ENCODE measurements around the gene CD7.
"Not testable (repeated sequence)": the region's sequence is repeated elsewhere in the genome, so short reads cannot be mapped to it uniquely, and the experiment has no call there.

CD7 gene

DNA sequence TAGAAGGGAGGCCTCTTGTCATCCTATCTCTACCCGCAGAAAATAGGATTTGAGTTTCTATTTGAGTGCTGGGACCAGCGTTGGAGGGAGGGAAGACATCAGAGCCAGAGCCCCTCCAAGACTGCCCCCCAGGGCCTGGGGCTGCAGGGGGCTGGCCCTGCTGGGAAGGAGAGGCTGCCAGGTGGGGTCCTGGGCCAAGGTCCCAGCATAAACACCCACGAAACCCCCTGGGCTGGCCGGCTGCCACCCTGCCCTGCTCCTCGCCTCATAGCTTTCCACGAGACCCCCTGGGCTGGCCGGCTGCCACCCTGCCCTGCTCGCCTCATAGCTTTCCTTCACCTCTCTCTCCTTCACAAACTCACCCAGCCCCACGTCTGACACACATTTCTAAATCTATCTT lies 31.0 kb upstream of the CD7 start:
- Histone ChIP-seq H3K4me1 (ENCODE audit: control insufficient read depth, insufficient read depth, low read length) (no peaks in the 10 kb centered on the region), H3K4me3 (ENCODE audit: low read depth, low read length) (no peak overlapping the region), H3K9me3 (ENCODE audit: control insufficient read depth, insufficient read depth, low read depth, low read length) (no peaks in the 10 kb centered on the region), H3K27ac (ENCODE audit: extremely low read depth, low read depth, low read length) (no peak overlapping the region), H3K36me3 (ENCODE audit: control insufficient read depth in 2 of 2, insufficient read depth in 1 of 2, low read length in 2 of 2) (no peaks in the 10 kb centered on the region)
- ChIA-PET CTCF (interaction anchor here (0.6 to 1.3 kb wide), 3 partner anchors 27 to 371 kb away, joined by 3 read pairs; no protein-coding TSS in a partner anchor), POLR2A (no interaction called here)
- TF ChIP-seq, protein P1, sequence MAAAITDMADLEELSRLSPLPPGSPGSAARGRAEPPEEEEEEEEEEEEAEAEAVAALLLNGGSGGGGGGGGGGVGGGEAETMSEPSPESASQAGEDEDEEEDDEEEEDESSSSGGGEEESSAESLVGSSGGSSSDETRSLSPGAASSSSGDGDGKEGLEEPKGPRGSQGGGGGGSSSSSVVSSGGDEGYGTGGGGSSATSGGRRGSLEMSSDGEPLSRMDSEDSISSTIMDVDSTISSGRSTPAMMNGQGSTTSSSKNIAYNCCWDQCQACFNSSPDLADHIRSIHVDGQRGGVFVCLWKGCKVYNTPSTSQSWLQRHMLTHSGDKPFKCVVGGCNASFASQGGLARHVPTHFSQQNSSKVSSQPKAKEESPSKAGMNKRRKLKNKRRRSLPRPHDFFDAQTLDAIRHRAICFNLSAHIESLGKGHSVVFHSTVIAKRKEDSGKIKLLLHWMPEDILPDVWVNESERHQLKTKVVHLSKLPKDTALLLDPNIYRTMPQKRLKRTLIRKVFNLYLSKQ (tag by site-specific recombination; IDR thresholded peaks at IDR 0.05; ENCODE audit: borderline replicate concordance): no peak
- TF ChIP-seq ZNF664 (tag by site-specific recombination; IDR thresholded peaks at IDR 0.05): no peak
- no peak for TF ChIP-seq SCRT1 (tag by site-specific recombination; IDR thresholded peaks at IDR 0.05; ENCODE audit: borderline replicate concordance)
- peak; percentile 66 for TF ChIP-seq GLIS2 (tag by site-specific recombination; IDR thresholded peaks at IDR 0.05)
- no peak for TF ChIP-seq ZNF571 (tag by site-specific recombination; IDR thresholded peaks at IDR 0.05)
- TF ChIP-seq, protein P2, sequence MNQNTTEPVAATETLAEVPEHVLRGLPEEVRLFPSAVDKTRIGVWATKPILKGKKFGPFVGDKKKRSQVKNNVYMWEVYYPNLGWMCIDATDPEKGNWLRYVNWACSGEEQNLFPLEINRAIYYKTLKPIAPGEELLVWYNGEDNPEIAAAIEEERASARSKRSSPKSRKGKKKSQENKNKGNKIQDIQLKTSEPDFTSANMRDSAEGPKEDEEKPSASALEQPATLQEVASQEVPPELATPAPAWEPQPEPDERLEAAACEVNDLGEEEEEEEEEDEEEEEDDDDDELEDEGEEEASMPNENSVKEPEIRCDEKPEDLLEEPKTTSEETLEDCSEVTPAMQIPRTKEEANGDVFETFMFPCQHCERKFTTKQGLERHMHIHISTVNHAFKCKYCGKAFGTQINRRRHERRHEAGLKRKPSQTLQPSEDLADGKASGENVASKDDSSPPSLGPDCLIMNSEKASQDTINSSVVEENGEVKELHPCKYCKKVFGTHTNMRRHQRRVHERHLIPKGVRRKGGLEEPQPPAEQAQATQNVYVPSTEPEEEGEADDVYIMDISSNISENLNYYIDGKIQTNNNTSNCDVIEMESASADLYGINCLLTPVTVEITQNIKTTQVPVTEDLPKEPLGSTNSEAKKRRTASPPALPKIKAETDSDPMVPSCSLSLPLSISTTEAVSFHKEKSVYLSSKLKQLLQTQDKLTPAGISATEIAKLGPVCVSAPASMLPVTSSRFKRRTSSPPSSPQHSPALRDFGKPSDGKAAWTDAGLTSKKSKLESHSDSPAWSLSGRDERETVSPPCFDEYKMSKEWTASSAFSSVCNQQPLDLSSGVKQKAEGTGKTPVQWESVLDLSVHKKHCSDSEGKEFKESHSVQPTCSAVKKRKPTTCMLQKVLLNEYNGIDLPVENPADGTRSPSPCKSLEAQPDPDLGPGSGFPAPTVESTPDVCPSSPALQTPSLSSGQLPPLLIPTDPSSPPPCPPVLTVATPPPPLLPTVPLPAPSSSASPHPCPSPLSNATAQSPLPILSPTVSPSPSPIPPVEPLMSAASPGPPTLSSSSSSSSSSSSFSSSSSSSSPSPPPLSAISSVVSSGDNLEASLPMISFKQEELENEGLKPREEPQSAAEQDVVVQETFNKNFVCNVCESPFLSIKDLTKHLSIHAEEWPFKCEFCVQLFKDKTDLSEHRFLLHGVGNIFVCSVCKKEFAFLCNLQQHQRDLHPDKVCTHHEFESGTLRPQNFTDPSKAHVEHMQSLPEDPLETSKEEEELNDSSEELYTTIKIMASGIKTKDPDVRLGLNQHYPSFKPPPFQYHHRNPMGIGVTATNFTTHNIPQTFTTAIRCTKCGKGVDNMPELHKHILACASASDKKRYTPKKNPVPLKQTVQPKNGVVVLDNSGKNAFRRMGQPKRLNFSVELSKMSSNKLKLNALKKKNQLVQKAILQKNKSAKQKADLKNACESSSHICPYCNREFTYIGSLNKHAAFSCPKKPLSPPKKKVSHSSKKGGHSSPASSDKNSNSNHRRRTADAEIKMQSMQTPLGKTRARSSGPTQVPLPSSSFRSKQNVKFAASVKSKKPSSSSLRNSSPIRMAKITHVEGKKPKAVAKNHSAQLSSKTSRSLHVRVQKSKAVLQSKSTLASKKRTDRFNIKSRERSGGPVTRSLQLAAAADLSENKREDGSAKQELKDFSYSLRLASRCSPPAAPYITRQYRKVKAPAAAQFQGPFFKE (tag by site-specific recombination; IDR thresholded peaks at IDR 0.05; ENCODE audit: borderline replicate concordance): no peak
- TF ChIP-seq, protein P3, sequence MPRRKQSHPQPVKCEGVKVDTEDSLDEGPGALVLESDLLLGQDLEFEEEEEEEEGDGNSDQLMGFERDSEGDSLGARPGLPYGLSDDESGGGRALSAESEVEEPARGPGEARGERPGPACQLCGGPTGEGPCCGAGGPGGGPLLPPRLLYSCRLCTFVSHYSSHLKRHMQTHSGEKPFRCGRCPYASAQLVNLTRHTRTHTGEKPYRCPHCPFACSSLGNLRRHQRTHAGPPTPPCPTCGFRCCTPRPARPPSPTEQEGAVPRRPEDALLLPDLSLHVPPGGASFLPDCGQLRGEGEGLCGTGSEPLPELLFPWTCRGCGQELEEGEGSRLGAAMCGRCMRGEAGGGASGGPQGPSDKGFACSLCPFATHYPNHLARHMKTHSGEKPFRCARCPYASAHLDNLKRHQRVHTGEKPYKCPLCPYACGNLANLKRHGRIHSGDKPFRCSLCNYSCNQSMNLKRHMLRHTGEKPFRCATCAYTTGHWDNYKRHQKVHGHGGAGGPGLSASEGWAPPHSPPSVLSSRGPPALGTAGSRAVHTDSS (tag by site-specific recombination; IDR thresholded peaks at IDR 0.05): no peak
- TF ChIP-seq ZIC2 (tag by site-specific recombination; IDR thresholded peaks at IDR 0.05): 0 out of 2 replicates have a peak, but pooled peaks have one; percentile 25
- TF ChIP-seq ZNF311 (tag by site-specific recombination; IDR thresholded peaks at IDR 0.05; ENCODE audit: borderline replicate concordance): no peak
- TF ChIP-seq GLIS1 (tag by site-specific recombination; IDR thresholded peaks at IDR 0.05): peak; percentile 99

DNA sequence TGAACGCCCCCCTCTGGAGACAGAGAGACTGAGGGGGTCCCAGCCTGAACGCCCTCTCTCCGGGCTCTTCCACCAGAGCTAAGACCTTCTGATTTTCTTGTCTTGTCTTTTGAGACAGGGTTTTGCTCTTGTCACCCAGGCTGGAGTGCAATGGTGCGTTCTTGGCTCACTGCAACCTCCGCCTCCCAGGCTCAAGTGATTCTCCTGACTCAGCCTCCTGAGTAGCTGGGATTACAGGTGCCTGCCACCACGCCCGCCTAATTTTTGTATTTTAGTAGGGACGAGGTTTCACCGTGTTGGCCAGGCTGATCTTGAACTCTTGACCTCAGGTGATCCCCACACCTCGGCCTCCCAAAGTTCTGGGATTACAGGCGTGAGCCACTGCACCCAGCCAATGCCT lies 30.6 kb upstream of the CD7 start:
- H3K36me3 ChIP-seq (ENCODE audit: control insufficient read depth in 2 of 2, insufficient read depth in 1 of 2, low read length in 2 of 2); H3K27ac ChIP-seq (ENCODE audit: extremely low read depth, low read depth, low read length); POLR2A ChIA-PET; H3K9me3 ChIP-seq (ENCODE audit: control insufficient read depth, insufficient read depth, low read depth, low read length); H3K4me1 ChIP-seq (ENCODE audit: control insufficient read depth, insufficient read depth, low read length); H3K4me3 ChIP-seq (ENCODE audit: low read depth, low read length): not testable (repeated sequence)
- CTCF ChIA-PET: interaction anchor here (0.6 to 0.7 kb wide), 2 partner anchors 27 to 371 kb away, joined by 3 read pairs; no protein-coding TSS in a partner anchor

DNA sequence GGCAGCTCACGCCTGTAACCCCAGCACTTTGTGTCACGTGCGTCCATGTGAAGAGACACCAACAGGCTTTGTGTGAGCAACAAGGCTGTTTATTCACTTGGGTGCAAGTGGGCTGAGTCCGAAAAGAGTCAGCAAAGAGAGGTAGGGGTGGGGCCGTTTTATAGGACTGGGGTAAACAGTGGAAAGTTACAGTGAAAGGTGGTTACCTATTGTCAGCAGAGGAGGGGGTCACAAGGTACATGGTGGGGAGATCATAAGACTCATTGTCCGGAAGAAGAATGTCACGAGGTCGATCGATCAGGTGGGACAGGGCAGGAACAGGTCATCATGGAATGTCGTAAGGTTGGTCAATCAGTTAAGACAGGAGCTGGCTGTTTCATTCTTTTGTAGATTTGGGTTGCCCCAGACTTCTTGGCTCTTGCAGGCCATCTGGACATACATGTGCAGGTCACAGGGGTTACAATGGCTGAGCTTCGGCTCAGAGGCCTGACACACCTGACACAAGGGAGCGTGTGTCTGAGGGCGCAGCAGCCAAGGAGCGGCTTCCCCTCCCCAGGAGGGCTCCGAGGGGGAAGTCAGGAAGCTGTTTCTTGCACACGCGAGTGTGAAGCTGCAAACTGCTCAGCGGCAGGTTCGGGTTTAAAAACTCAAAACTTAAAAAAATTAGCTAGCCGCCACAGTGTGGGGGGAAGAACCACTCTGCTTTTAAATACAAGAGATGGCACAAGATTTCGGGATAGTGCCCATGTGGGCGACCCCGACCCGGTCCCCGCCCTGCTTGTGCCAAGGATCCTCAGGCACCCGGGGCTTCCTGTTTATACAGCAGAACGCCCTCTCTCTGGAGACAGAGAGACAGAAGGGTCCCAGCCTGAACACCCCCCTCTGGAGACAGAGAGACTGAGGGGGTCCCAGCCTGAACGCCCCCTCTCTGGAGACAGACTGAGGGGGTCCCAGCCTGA lies 29.2 kb upstream of the CD7 start:
- Histone ChIP-seq H3K36me3 (ENCODE audit: control insufficient read depth in 2 of 2, insufficient read depth in 1 of 2, low read length in 2 of 2) (no peaks in the 10 kb centered on the region), H3K27ac (ENCODE audit: extremely low read depth, low read depth, low read length) (no peak overlapping the region), H3K9me3 (ENCODE audit: control insufficient read depth, insufficient read depth, low read depth, low read length) (no peaks in the 10 kb centered on the region), H3K4me1 (ENCODE audit: control insufficient read depth, insufficient read depth, low read length) (no peaks in the 10 kb centered on the region), H3K4me3 (ENCODE audit: low read depth, low read length) (no peak overlapping the region)
- CTCF ChIA-PET: interaction anchor here (0.7 to 0.9 kb wide), 2 partner anchors 72 to 80 kb away, joined by 3 read pairs; no protein-coding TSS in a partner anchor
- POLR2A ChIA-PET: no interaction called here
- TF ChIP-seq, protein P4, sequence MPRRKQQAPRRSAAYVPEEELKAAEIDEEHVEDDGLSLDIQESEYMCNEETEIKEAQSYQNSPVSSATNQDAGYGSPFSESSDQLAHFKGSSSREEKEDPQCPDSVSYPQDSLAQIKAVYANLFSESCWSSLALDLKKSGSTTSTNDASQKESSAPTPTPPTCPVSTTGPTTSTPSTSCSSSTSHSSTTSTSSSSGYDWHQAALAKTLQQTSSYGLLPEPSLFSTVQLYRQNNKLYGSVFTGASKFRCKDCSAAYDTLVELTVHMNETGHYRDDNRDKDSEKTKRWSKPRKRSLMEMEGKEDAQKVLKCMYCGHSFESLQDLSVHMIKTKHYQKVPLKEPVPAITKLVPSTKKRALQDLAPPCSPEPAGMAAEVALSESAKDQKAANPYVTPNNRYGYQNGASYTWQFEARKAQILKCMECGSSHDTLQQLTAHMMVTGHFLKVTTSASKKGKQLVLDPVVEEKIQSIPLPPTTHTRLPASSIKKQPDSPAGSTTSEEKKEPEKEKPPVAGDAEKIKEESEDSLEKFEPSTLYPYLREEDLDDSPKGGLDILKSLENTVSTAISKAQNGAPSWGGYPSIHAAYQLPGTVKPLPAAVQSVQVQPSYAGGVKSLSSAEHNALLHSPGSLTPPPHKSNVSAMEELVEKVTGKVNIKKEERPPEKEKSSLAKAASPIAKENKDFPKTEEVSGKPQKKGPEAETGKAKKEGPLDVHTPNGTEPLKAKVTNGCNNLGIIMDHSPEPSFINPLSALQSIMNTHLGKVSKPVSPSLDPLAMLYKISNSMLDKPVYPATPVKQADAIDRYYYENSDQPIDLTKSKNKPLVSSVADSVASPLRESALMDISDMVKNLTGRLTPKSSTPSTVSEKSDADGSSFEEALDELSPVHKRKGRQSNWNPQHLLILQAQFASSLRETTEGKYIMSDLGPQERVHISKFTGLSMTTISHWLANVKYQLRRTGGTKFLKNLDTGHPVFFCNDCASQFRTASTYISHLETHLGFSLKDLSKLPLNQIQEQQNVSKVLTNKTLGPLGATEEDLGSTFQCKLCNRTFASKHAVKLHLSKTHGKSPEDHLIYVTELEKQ (tag by site-specific recombination; IDR thresholded peaks at IDR 0.05; ENCODE audit: borderline replicate concordance): no peak
- TF ChIP-seq SP7 (tag by site-specific recombination; IDR thresholded peaks at IDR 0.05) (no peak), ZNF223 (tag by site-specific recombination; IDR thresholded peaks at IDR 0.05) (no peak), ZFHX2 (tag by site-specific recombination; conservative IDR thresholded peaks at IDR 0.05) (no peak), ZNF202 (tag by site-specific recombination; IDR thresholded peaks at IDR 0.05; ENCODE audit: borderline replicate concordance) (no peak)

All from HEK293 (cell line).